Right lobe of liver (tissue), 6 donors: Measurements from ENCODE around the gene CERS3. TPM values are rescaled to one million over a fixed set of nuclear protein-coding genes. Genes with fewer than 3 reads are reported as not detected.

Source experiments
- ATAC-seq, 4 donors: fragments of 200-7000 bp; cut with Tn5 transposase; one replicate each; pipeline ENCODE4 v1.9.1; 2020; ENCODE audit warnings: mild to moderate bottlenecking in 4 of 4, moderate library complexity in 4 of 4
- DNase-seq, 3 donors: peaks; one replicate each; pipeline ENCODE4 v3.0.0-alpha.2; 2020
- H3K27ac ChIP-seq, 3 donors: fragments of 200-600 bp; one replicate each; pipeline ENCODE4 v1.8.0; 2022
- H3K27me3 ChIP-seq, 2 donors: fragments of 200-600 bp; one replicate each; pipeline ENCODE4 v1.8.0; 2022
- H3K36me3 ChIP-seq, 4 donors: fragments of 200-600 bp; sonication (generic) in 1 of 4; one replicate each; pipeline versions ENCODE4 v1.5.1 to v1.8.0; 2017 to 2022; ENCODE audit warnings: control low read depth in 1 of 4
- H3K4me1 ChIP-seq, 4 donors: fragments of 200-600 bp; sonication (generic) in 1 of 4; one replicate each; pipeline versions ENCODE4 v1.5.1 to v1.8.0; 2017 to 2022; ENCODE audit warnings: control low read depth in 1 of 4
- H3K4me3 ChIP-seq, 3 donors: fragments of 200-600 bp; one replicate each; pipeline ENCODE4 v1.8.0; 2022
- H3K9me3 ChIP-seq, 4 donors: fragments of 200-600 bp; sonication (generic) in 1 of 4; one replicate each; pipeline versions ENCODE4 v1.5.1 to v1.8.0; 2017 to 2022; ENCODE audit warnings: control low read depth in 1 of 4
- CTCF ChIP-seq, 4 donors: fragments of 200-600 bp in 3 of 4; fragments of 450-650 bp in 1 of 4; IDR thresholded peaks; one replicate each; pipeline versions ENCODE4 v1.5.1 to v1.8.0; 2016 to 2022; ENCODE audit warnings: antibody characterized with exemption in 4 of 4, mild to moderate bottlenecking in 2 of 4
- POLR2A ChIP-seq: fragments of 450-650 bp; IDR thresholded peaks from one replicate; pipeline ENCODE4 v1.6.1; 2017; ENCODE audit warnings: antibody characterized with exemption, mild to moderate bottlenecking
- WGBS: methylation state at CpG from one replicate; pipeline ENCODE4 v1.1.6; 2018; ENCODE audit warnings: low coverage, low lambda C conversion rate; ENCODE audit not compliant: insufficient coverage; ENCODE audit errors: missing lambda C conversion rate; 5-methylcytosine and 5-hydroxymethylcytosine counted together
- intact Hi-C, 2 donors: fragments of 100-400 bp; cut with DNase I; formaldehyde crosslinking; loops; one replicate each; pipeline versions ENCODE4 v1.11.2 to v1.14.1; 2022
- total RNA-seq, 6 experiments: library from RNA; depleted of rRNA in 2 of 6; stranded (reverse); fragments of >200 nt in 2 of 6; fragmentation: NEBNext Ultra II Directional in 3 of 6; extraction: Animal tissue kit (Norgen Biotek cat#: 25700) in 3 of 6; gene quantifications; one replicate each; pipeline versions ENCODE4 v1.1.0 to v1.2.4, GENCODE V29; 2016 to 2023
- donor health status: DM: no; HTN: yes; CAD: no.
- donor health status: DM: no; HTN: no; CAD: no.
- donor health status: DM: no; HTN: no; CAD: no.
- donor health status: DM: no; HTN: yes; CAD: no.
- donor health status: DM: no; HTN: yes; CAD: no.

CERS3 gene
- total RNA-seq, 6 experiments from 2014 or later = not detected

- no peak overlapping the region for H3K27ac ChIP-seq
- H3K27me3 ChIP-seq = no peaks in the 10 kb centered on the region
- H3K9me3 ChIP-seq = no peaks in the 10 kb centered on the region
- H3K4me3 ChIP-seq = no peak overlapping the region
- ATAC-seq (no peak), DNase-seq (no peak)
- TF ChIP-seq CTCF (IDR thresholded peaks at IDR 0.05) (no peak), POLR2A (no peak)
- intact Hi-C loops = no loop called here
- no peaks in the 10 kb centered on the region for H3K4me1 ChIP-seq
- WGBS = 79% methylated on average over 4 of the region's 4 CpGs
- H3K36me3 ChIP-seq = peaks cover 0 to 10% (median 2%) of the 10 kb centered on the region in 4 donors
Observed at GRCh38 chr15:100570735-100571313, 42.1 kb upstream of the CERS3 start.

GRCh38 chr15:100570275-100570674 is 41.5 kb upstream of the CERS3 start:
- no peaks in the 10 kb centered on the region for H3K9me3 ChIP-seq
- no peak overlapping the region for H3K4me3 ChIP-seq
- TF ChIP-seq POLR2A = no peak
- TF ChIP-seq CTCF (IDR thresholded peaks at IDR 0.05) = no peak
- H3K36me3 ChIP-seq = peaks cover 0 to 10% (median 2%) of the 10 kb centered on the region in 4 donors
- no peaks in the 10 kb centered on the region for H3K4me1 ChIP-seq
- no peaks in the 10 kb centered on the region for H3K27me3 ChIP-seq
- H3K27ac ChIP-seq = no peak overlapping the region
- ATAC-seq = no peak
- WGBS = 93% methylated on average over 3 of the region's 3 CpGs
- DNase-seq = no peak
- intact Hi-C loops = no loop called here

GRCh38 chr15:100569391-100569790 is 40.6 kb upstream of the CERS3 start:
- intact Hi-C loops = no loop called here
- no peak overlapping the region for H3K27ac ChIP-seq
- TF ChIP-seq POLR2A = no peak
- no peak for TF ChIP-seq CTCF (IDR thresholded peaks at IDR 0.05)
- no peaks in the 10 kb centered on the region for H3K9me3 ChIP-seq
- peaks cover 0 to 10% (median 2%) of the 10 kb centered on the region in 4 donors for H3K36me3 ChIP-seq
- no peak overlapping the region for H3K4me3 ChIP-seq
- DNase-seq (no peak), ATAC-seq (no peak)
- H3K27me3 ChIP-seq = no peaks in the 10 kb centered on the region
- no peaks in the 10 kb centered on the region for H3K4me1 ChIP-seq
- 90% methylated on average over 4 of the region's 8 CpGs for WGBS

- Histone ChIP-seq H3K27ac (no peak overlapping the region), H3K4me3 (no peak overlapping the region), H3K36me3 (no peaks in the 10 kb centered on the region), H3K9me3 (no peaks in the 10 kb centered on the region), H3K27me3 (no peaks in the 10 kb centered on the region), H3K4me1 (no peaks in the 10 kb centered on the region)
- TF ChIP-seq POLR2A (no peak), CTCF (IDR thresholded peaks at IDR 0.05) (no peak)
- intact Hi-C loops = no loop called here
- ATAC-seq (no peak), DNase-seq (no peak)
- WGBS = 93% methylated on average over 6 of the region's 6 CpGs
Observed at GRCh38 chr15:100566850-100567628, 38.3 kb upstream of the CERS3 start.
